ENCODE data around the gene TAF5L.

The TAF5L gene

GRCh38 chr1:229664133-229664689, 38.3 kb upstream of the TAF5L start:
- Histone ChIP-seq H3K27ac (peak overlapping the region; percentile 21; the same call in 1 of the 2 replicates), H3K9ac (no peak overlapping the region), H2AFZ (ENCODE audit: low read depth) (no peak overlapping the region), H3K79me2 (ENCODE audit: insufficient read depth, low read depth) (no peaks in the 10 kb centered on the region), H3K27me3 (ENCODE audit: insufficient read depth, low read depth) (no peaks in the 10 kb centered on the region), H3K36me3 (ENCODE audit: insufficient read depth) (peaks cover 6% of the 10 kb centered on the region; the same call in 1 of the 2 replicates), H3K4me1 (ENCODE audit: low read depth, poor library complexity, severe bottlenecking) (peaks cover 22% of the 10 kb centered on the region), H3K4me3 (IDR thresholded peaks at IDR 0.05; ENCODE audit: insufficient read depth, low read depth, low read length) (peak overlapping the region; percentile 17), H4K20me1 (ENCODE audit: insufficient read depth) (no peaks in the 10 kb centered on the region), H3K4me2 (peak overlapping the region; percentile 61)
- TF ChIP-seq, protein P1, sequence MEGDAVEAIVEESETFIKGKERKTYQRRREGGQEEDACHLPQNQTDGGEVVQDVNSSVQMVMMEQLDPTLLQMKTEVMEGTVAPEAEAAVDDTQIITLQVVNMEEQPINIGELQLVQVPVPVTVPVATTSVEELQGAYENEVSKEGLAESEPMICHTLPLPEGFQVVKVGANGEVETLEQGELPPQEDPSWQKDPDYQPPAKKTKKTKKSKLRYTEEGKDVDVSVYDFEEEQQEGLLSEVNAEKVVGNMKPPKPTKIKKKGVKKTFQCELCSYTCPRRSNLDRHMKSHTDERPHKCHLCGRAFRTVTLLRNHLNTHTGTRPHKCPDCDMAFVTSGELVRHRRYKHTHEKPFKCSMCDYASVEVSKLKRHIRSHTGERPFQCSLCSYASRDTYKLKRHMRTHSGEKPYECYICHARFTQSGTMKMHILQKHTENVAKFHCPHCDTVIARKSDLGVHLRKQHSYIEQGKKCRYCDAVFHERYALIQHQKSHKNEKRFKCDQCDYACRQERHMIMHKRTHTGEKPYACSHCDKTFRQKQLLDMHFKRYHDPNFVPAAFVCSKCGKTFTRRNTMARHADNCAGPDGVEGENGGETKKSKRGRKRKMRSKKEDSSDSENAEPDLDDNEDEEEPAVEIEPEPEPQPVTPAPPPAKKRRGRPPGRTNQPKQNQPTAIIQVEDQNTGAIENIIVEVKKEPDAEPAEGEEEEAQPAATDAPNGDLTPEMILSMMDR (conservative IDR thresholded peaks at IDR 0.05; ENCODE audit: low read depth, low read length): no peak

- Histone ChIP-seq H3K79me2 (ENCODE audit: insufficient read depth, low read depth) (no peaks in the 10 kb centered on the region), H3K36me3 (ENCODE audit: insufficient read depth) (peaks cover 9% of the 10 kb centered on the region; the same call in 1 of the 2 replicates), H3K27ac (no peak overlapping the region), H3K4me1 (ENCODE audit: low read depth, poor library complexity, severe bottlenecking) (peaks cover 41% of the 10 kb centered on the region), H4K20me1 (ENCODE audit: insufficient read depth) (no peaks in the 10 kb centered on the region), H3K9ac (no peak overlapping the region), H2AFZ (ENCODE audit: low read depth) (no peak overlapping the region), H3K27me3 (ENCODE audit: insufficient read depth, low read depth) (no peaks in the 10 kb centered on the region), H3K4me2 (no peak overlapping the region), H3K4me3 (IDR thresholded peaks at IDR 0.05; ENCODE audit: insufficient read depth, low read depth, low read length) (no peak overlapping the region)
- TF ChIP-seq, protein P1 (conservative IDR thresholded peaks at IDR 0.05; ENCODE audit: low read depth, low read length): no peak
Measured at GRCh38 chr1:229661897-229662296, 36.0 kb upstream of the TAF5L start.

DNA sequence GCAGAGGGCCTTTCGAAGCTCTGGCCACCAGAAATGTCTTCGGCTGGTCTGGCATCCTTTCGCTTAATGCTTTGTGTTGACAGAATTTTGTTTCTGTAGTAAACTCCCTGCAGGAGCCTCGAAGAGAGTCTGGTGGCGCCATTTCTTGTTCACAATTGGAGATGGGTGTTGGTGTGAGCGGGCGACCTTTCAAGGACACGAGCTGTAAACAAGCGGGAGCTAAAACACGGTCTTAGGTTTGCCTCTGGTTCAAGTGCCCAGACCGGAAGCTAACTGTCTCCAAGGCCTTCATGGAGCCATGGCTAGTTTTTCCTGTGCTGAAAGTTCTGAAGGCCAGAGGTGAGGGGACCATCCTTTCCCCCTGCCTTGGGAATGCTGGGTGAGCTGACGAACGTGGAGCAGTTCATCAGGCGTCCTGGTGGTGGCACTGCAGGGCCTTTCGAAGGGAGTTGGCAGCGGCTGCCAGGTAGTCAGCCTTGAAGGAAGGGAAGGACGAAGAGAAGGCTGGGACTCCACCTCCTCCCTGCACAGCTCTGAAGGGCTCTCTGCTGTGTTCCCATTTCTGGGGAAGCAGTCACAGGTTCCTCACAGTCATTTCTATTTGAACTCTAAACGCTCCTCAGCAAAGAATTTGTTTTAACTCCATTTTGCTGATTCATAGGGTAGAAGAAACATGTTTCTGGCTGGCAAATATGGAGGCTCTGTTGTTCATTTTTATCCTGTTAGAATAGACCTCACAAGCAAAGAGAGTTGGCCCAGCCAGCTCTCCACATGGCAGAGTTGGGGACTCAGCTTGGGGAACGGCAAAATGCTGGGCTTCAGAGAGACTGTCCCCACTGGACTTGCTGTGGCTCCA, 35.3 kb upstream of the TAF5L start:
- Histone ChIP-seq H3K4me2 (no peak overlapping the region), H3K27ac (no peak overlapping the region)

GRCh38 chr1:229657993-229658755, 32.3 kb upstream of the TAF5L start:
- Histone ChIP-seq H3K27ac (no peak overlapping the region; the same call in 1 of the 2 replicates), H3K4me2 (peak overlapping the region; percentile 1; the same call in 1 of the 2 replicates), H3K4me3 (IDR thresholded peaks at IDR 0.05; ENCODE audit: insufficient read depth, low read depth, low read length) (no peak overlapping the region), H2AFZ (ENCODE audit: low read depth) (no peak overlapping the region), H3K9ac (no peak overlapping the region), H3K79me2 (ENCODE audit: insufficient read depth, low read depth) (no peaks in the 10 kb centered on the region), H3K27me3 (ENCODE audit: insufficient read depth, low read depth) (no peaks in the 10 kb centered on the region), H3K36me3 (ENCODE audit: insufficient read depth) (peaks cover 13% of the 10 kb centered on the region; the same call in 1 of the 2 replicates), H4K20me1 (ENCODE audit: insufficient read depth) (no peaks in the 10 kb centered on the region), H3K4me1 (ENCODE audit: low read depth, poor library complexity, severe bottlenecking) (peaks cover 28% of the 10 kb centered on the region)
- TF ChIP-seq, protein P1 (conservative IDR thresholded peaks at IDR 0.05; ENCODE audit: low read depth, low read length): no peak

More for the DNA sequence above, 35.3 kb upstream of the TAF5L start:
- TF ChIP-seq, protein P1 (conservative IDR thresholded peaks at IDR 0.05; ENCODE audit: low read depth, low read length): peak; percentile 92
- no peak overlapping the region for H3K4me3 ChIP-seq (IDR thresholded peaks at IDR 0.05; ENCODE audit: insufficient read depth, low read depth, low read length)
- no peak overlapping the region for H2AFZ ChIP-seq (ENCODE audit: low read depth)
- H4K20me1 ChIP-seq (ENCODE audit: insufficient read depth): no peaks in the 10 kb centered on the region
- peaks cover 45% of the 10 kb centered on the region for H3K4me1 ChIP-seq (ENCODE audit: low read depth, poor library complexity, severe bottlenecking)
- H3K36me3 ChIP-seq (ENCODE audit: insufficient read depth): peaks cover 9% of the 10 kb centered on the region; the same call in 1 of the 2 replicates
- no peaks in the 10 kb centered on the region for H3K27me3 ChIP-seq (ENCODE audit: insufficient read depth, low read depth)
- no peaks in the 10 kb centered on the region for H3K79me2 ChIP-seq (ENCODE audit: insufficient read depth, low read depth)
- H3K9ac ChIP-seq: no peak overlapping the region
